K562 (cell line): Measurements from ENCODE around the gene SFTPB.

Source experiments
- CBFB ChIP-seq: sonication (generic); formaldehyde crosslinking; IDR thresholded peaks from 2 replicates; pipeline ENCODE4 v1.4.0; 2020; ENCODE audit warnings: mild to moderate bottlenecking, missing genetic modification reagents
- DIDO1 ChIP-seq: fragments of 450-650 bp; IDR thresholded peaks from 2 replicates; pipeline ENCODE4 v1.6.1; 2016; ENCODE audit warnings: low read depth, missing biosample characterization, missing genetic modification characterization
- FOXJ2 ChIP-seq: fragments of 200-800 bp; sonication (Bioruptor generic); IDR thresholded peaks from 2 replicates; pipeline ENCODE4 v1.6.1; 2016; ENCODE audit warnings: missing genetic modification characterization, missing compliant biosample characterization
- NR2C2 ChIP-seq, 2 experiments: fragments of 200-800 bp in 1 of 2; sonication (Bioruptor generic) in 1 of 2; sonication (generic) in 1 of 2; formaldehyde crosslinking in 1 of 2; IDR thresholded peaks; 2 replicates each; pipeline versions ENCODE4 v1.6.1 to v1.8.0; 2016 to 2022; ENCODE audit warnings: mild to moderate bottlenecking in 1 of 2, missing compliant biosample characterization in 1 of 2, missing genetic modification characterization in 1 of 2, missing genetic modification reagents in 1 of 2

DNA sequence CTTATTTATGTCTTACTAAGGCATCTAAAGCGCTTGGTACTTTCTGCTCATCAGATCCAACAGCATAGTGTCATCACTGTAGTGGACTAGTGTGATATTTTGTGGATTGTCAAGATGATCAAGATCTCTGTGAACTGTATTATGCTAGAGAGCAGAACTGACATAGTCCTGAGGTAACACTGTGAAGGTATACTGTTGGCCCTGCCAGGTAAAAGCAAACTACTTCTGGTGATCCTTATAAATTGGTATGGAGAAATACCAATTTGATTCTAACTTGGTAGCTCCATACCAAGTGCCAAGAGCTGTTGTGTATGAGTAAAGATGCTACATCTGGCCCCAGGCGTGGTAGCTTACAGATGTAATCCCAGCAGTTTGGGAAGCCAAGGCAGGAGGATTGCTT, 15.9 kb downstream of the SFTPB start:
- TF ChIP-seq CBFB (CRISPR knock-in tag) (no peak), DIDO1 (tag) (no peak), FOXJ2 (tag) (no peak), NR2C2 (CRISPR knock-in tag; IDR thresholded peaks at IDR 0.05) (no peak), NR2C2 (tag; IDR thresholded peaks at IDR 0.05) (no peak)
